IMR-90 (cell line): ENCODE measurements around the gene B4GALT1. TPM values are rescaled to one million over a fixed set of nuclear protein-coding genes. Genes with fewer than 3 reads are reported as not detected.

Experiments used
- ATAC-seq: fragments of 200-7000 bp; cut with Tn5 transposase; 2 replicates; pipeline ENCODE4 v1.9.1; 2020; ENCODE audit warnings: low read depth, mild to moderate bottlenecking, moderate library complexity
- BruUV-seq: library from RNA; stranded (reverse); fragments of 400-500 nt; replicated peaks from 2 replicates; lab custom pipeline; 2021; lab: Mats Ljungman, UMichigan
- CTCF ChIA-PET: fragments of 300-600 bp; formaldehyde crosslinking; extraction: SDS; loops from one replicate; lab custom pipeline; 2021; ENCODE audit warnings: antibody characterized with exemption; lab: Yijun Ruan, JAX
- POLR2A ChIA-PET: fragments of 300-600 bp; sonication (Branson Sonifier 250); formaldehyde crosslinking; loops from one replicate; lab custom pipeline; 2022; ENCODE audit warnings: antibody characterized with exemption; ENCODE audit not compliant: unreplicated experiment; lab: Charles Lee
- DNase-seq: peaks from one replicate; pipeline ENCODE4 v3.0.0; 2013
- H2AFZ ChIP-seq: replicated peaks from 2 replicates; pipeline ENCODE3; 2013; ENCODE audit warnings: low read length, mild to moderate bottlenecking; ENCODE audit not compliant: poor library complexity
- H2AK5ac ChIP-seq: 2 replicates; pipeline ENCODE4 v1.6.1; 2013; ENCODE audit warnings: low read depth, low read length, inconsistent platforms
- H2AK9ac ChIP-seq: replicated peaks from 2 replicates; pipeline ENCODE3; 2013; ENCODE audit warnings: mild to moderate bottlenecking, low read depth, low read length, moderate library complexity; ENCODE audit not compliant: poor library complexity
- H2BK120ac ChIP-seq: 2 replicates; pipeline ENCODE4 v1.6.1; 2013; ENCODE audit warnings: low read depth, low read length, inconsistent platforms
- H2BK15ac ChIP-seq: 3 replicates; pipeline ENCODE4 v1.6.1; 2013; ENCODE audit warnings: low read depth, low read length, inconsistent platforms
- H2BK20ac ChIP-seq: 2 replicates; pipeline ENCODE4 v1.6.1; 2013; ENCODE audit warnings: low read depth, mild to moderate bottlenecking, inconsistent platforms, low read length, moderate library complexity
- H2BK5ac ChIP-seq: 2 replicates; pipeline ENCODE4 v1.6.1; 2013; ENCODE audit warnings: mild to moderate bottlenecking, low read depth, low read length, inconsistent platforms; ENCODE audit not compliant: poor library complexity, severe bottlenecking
- H3K14ac ChIP-seq: replicated peaks from 2 replicates; pipeline ENCODE4 v1.6.1; 2013; ENCODE audit warnings: low read depth, low read length, inconsistent platforms
- H3K18ac ChIP-seq: 2 replicates; pipeline ENCODE4 v1.6.1; 2013; ENCODE audit warnings: low read depth, low read length, control low read depth
- H3K23ac ChIP-seq: 2 replicates; pipeline ENCODE4 v1.6.1; 2013; ENCODE audit warnings: low read depth, low read length, inconsistent platforms
- H3K27ac ChIP-seq: 2 replicates; pipeline ENCODE4 v1.5.1; 2013; ENCODE audit warnings: mild to moderate bottlenecking, control low read depth, low read length; ENCODE audit not compliant: insufficient read depth
- H3K27me3 ChIP-seq: 2 replicates; pipeline ENCODE4 v1.6.1; 2013; ENCODE audit warnings: low read length; ENCODE audit not compliant: control insufficient read depth, insufficient read depth
- H3K36me3 ChIP-seq: 2 replicates; pipeline ENCODE4 v1.6.1; 2013; ENCODE audit warnings: low read length, mixed read lengths; ENCODE audit not compliant: control insufficient read depth, insufficient read depth
- H3K4ac ChIP-seq: 2 replicates; pipeline ENCODE4 v1.6.1; 2013; ENCODE audit warnings: low read depth, low read length, inconsistent platforms
- H3K4me1 ChIP-seq: 2 replicates; pipeline ENCODE4 v1.6.1; 2013; ENCODE audit warnings: low read length, mixed read lengths; ENCODE audit not compliant: control insufficient read depth, insufficient read depth
- H3K4me2 ChIP-seq: 2 replicates; pipeline ENCODE4 v1.6.1; 2013; ENCODE audit warnings: low read depth, mild to moderate bottlenecking, control low read depth, low read length, moderate library complexity
- H3K4me3 ChIP-seq: 2 replicates; pipeline ENCODE4 v1.5.1; 2013; ENCODE audit warnings: low read depth, mild to moderate bottlenecking, control low read depth, low read length, moderate library complexity; ENCODE audit not compliant: insufficient read depth
- H3K56ac ChIP-seq: 2 replicates; pipeline ENCODE4 v1.6.1; 2013; ENCODE audit warnings: low read length, inconsistent platforms; ENCODE audit not compliant: insufficient read depth; ENCODE audit errors: extremely low read depth
- H3K79me1 ChIP-seq, 2 experiments: 2 replicates each; pipeline ENCODE4 v1.6.1; 2013; ENCODE audit warnings: low read length in 2 of 2, inconsistent platforms in 1 of 2, low read depth in 1 of 2
- H3K9ac ChIP-seq: 2 replicates; pipeline ENCODE4 v1.6.1; 2013; ENCODE audit warnings: low read depth, low read length, control low read depth
- H3K9me1 ChIP-seq: 2 replicates; pipeline ENCODE4 v1.6.1; 2013; ENCODE audit warnings: low read length, inconsistent platforms; ENCODE audit not compliant: insufficient read depth
- H3K9me3 ChIP-seq: 2 replicates; pipeline ENCODE4 v1.6.1; 2013; ENCODE audit warnings: low read length; ENCODE audit not compliant: control insufficient read depth, insufficient read depth
- H4K20me1 ChIP-seq: 2 replicates; pipeline ENCODE4 v1.6.1; 2013; ENCODE audit warnings: low read length, inconsistent platforms; ENCODE audit not compliant: insufficient read depth
- H4K5ac ChIP-seq: 2 replicates; pipeline ENCODE4 v1.6.1; 2013; ENCODE audit warnings: mild to moderate bottlenecking, low read depth, low read length, control low read depth
- H4K8ac ChIP-seq, 2 experiments: 2 replicates each; pipeline ENCODE4 v1.6.1; 2013; ENCODE audit warnings: low read depth in 2 of 2, low read length in 2 of 2, control low read depth in 1 of 2, inconsistent platforms in 1 of 2
- H4K91ac ChIP-seq: 2 replicates; pipeline ENCODE4 v1.6.1; 2013; ENCODE audit warnings: low read depth, low read length, inconsistent platforms; ENCODE audit not compliant: insufficient read depth
- CEBPB ChIP-seq: IDR thresholded peaks from 2 replicates; pipeline ENCODE4 v1.6.1; 2012; ENCODE audit warnings: low read depth, low read length, improper control_type of control experiment
- CHD1 ChIP-seq: IDR thresholded peaks from 2 replicates; pipeline ENCODE4 v1.6.1; 2012; ENCODE audit warnings: low read depth, low read length, improper control_type of control experiment
- FOS ChIP-seq: fragments of 150-350 bp; IDR thresholded peaks from 2 replicates; pipeline ENCODE4 v1.6.1; 2016; ENCODE audit warnings: low read depth, low read length
- MXI1 ChIP-seq: IDR thresholded peaks from 2 replicates; pipeline ENCODE4 v1.6.1; 2012; ENCODE audit warnings: low read depth, mild to moderate bottlenecking, low read length, moderate library complexity, borderline replicate concordance
- NFE2L2 ChIP-seq: fragments of 150-350 bp; IDR thresholded peaks from 2 replicates; pipeline ENCODE4 v1.6.1; 2016; ENCODE audit warnings: low read depth, mild to moderate bottlenecking, low read length
- POLR2A ChIP-seq: IDR thresholded peaks from 2 replicates; pipeline ENCODE4 v1.6.1; 2012; ENCODE audit warnings: mild to moderate bottlenecking, low read depth, low read length
- RAD21 ChIP-seq: IDR thresholded peaks from 2 replicates; pipeline ENCODE4 v1.6.1; 2012; ENCODE audit warnings: low read length, improper control_type of control experiment
- WGBS, 2 experiments: methylation state at CpG; one replicate each; pipeline versions ENCODE4 v1.1.5 to v1.1.7; 2013; ENCODE audit warnings: missing lambda C conversion rate in 2 of 2; ENCODE audit not compliant: insufficient read length in 1 of 2; ENCODE audit errors: extremely low coverage in 2 of 2; 5-methylcytosine and 5-hydroxymethylcytosine counted together
- dilution Hi-C: fragments of 300-500 bp; cut with HindIII; formaldehyde crosslinking; loops from one replicate; pipeline ENCODE4 v1.14.3; 2018; ENCODE audit warnings: low sequenced_read_pairs; ENCODE audit not compliant: unreplicated experiment
- in situ Hi-C: fragments of 300-500 bp; cut with MboI; formaldehyde crosslinking; loops from 3 replicates; pipeline ENCODE4 v1.14.3; 2019; ENCODE audit warnings: low sequenced_read_pairs, inconsistent platforms, mixed read lengths
- intact Hi-C: fragments of 100-400 bp; cut with micrococcal nuclease; formaldehyde crosslinking; loops from 2 replicates; pipeline ENCODE4 v1.10.0; 2022
- polyA plus RNA-seq, 3 experiments: library from polyadenylated mRNA; depleted of rRNA; stranded (reverse); fragments of >200 nt; gene quantifications; 2 replicates each; pipeline ENCODE4 v1.2.3, GENCODE V29; 2012; ENCODE audit warnings: low replicate concordance in 1 of 3
- total RNA-seq: library from RNA; depleted of rRNA; stranded (reverse); fragments of >200 nt; gene quantifications from 2 replicates; pipeline ENCODE4 v1.2.3, GENCODE V29; 2012
- TF ChIP-seq, protein P1 (sequence below): fragments of 150-350 bp; IDR thresholded peaks from 2 replicates; pipeline ENCODE4 v1.6.1; 2016; ENCODE audit warnings: low read depth, mild to moderate bottlenecking, low read length, moderate library complexity, borderline replicate concordance

Gene B4GALT1
- total and polyA plus RNA-seq, 2 of the 4 experiments (the other 2 are of a cell fraction), result 8.8 to 37.8 TPM

DNA sequence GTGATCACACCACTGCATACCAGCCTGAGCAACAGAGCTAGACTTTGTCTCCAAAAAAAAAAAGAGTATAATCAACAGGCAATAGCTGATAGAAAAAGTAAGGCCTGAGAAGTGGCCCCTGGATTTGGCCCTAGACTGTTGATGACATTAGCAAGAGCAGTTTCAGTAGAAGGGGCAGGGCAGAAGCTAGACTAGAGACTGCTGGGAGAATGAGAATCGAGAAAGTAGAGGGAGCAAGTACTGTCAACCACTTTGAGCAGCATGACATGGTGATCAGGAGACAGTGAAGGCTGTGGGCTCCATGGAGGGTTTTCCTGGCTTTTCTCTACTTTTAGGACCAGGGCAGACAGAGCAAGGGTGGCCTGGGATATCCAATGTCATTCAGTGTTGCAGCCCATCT lies 34.9 kb upstream of the B4GALT1 start:
- Histone ChIP-seq H3K27me3 (peaks cover 17% of the 10 kb centered on the region), H3K4me2 (no peak overlapping the region), H3K23ac (no peak overlapping the region), H3K18ac (no peak overlapping the region), H3K56ac (no peak overlapping the region), H3K9me1 (no peaks in the 10 kb centered on the region), H2AK5ac (no peak overlapping the region), H2BK5ac (no peak overlapping the region), H3K9me3 (no peaks in the 10 kb centered on the region), H2AK9ac (no peak overlapping the region), H3K4me1 (peaks cover 6% of the 10 kb centered on the region), H3K27ac (no peak overlapping the region), H3K14ac (no peak overlapping the region), H3K36me3 (no peaks in the 10 kb centered on the region), H2BK15ac (no peak overlapping the region), H4K8ac (no peak overlapping the region), H4K5ac (no peak overlapping the region), H2BK20ac (no peak overlapping the region), H3K4ac (no peak overlapping the region), H3K9ac (no peak overlapping the region), H3K79me1 (no peaks in the 10 kb centered on the region), H2BK120ac (no peak overlapping the region), H2AFZ (no peak overlapping the region), H4K20me1 (no peaks in the 10 kb centered on the region), H4K91ac (no peak overlapping the region), H3K4me3 (no peak overlapping the region)
- dilution Hi-C loops, result no loop called here
- CTCF ChIA-PET, result no interaction called here
- intact Hi-C loops, result no loop called here
- WGBS, 2 experiments, result 75% methylated on average over 1 of the region's 1 CpG; no CpG with 5 or more reads in 1 of the 2 experiments
- BruUV-seq, result no TSS peak
- no peak for ATAC-seq
- DNase-seq, result no peak
- in situ Hi-C loops, result no loop called here
- no peak for TF ChIP-seq FOS
- no peak for TF ChIP-seq CHD1
- TF ChIP-seq, protein P1, sequence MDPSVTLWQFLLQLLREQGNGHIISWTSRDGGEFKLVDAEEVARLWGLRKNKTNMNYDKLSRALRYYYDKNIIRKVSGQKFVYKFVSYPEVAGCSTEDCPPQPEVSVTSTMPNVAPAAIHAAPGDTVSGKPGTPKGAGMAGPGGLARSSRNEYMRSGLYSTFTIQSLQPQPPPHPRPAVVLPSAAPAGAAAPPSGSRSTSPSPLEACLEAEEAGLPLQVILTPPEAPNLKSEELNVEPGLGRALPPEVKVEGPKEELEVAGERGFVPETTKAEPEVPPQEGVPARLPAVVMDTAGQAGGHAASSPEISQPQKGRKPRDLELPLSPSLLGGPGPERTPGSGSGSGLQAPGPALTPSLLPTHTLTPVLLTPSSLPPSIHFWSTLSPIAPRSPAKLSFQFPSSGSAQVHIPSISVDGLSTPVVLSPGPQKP, result no peak
- no peak for TF ChIP-seq MXI1
- TF ChIP-seq NFE2L2, result no peak
- TF ChIP-seq CEBPB, result no peak
- TF ChIP-seq POLR2A, result no peak
- no peak for TF ChIP-seq RAD21
- POLR2A ChIA-PET, result no interaction called here
